K562 (cell line): ENCODE results near the gene IL1RAPL2. TPM values are rescaled to one million over a fixed set of nuclear protein-coding genes. Genes with fewer than 3 reads are reported as not detected.

ENCODE experiments used
- ATAC-seq: fragments of 200-7000 bp; cut with Tn5 transposase; 3 replicates; pipeline ENCODE4 v1.9.1; 2020; ENCODE audit warnings: moderate library complexity
- BruUV-seq: library from RNA; stranded (reverse); fragments of 400-500 nt; replicated peaks from 2 replicates; lab custom pipeline; 2021; lab: Mats Ljungman, UMichigan
- CTCF ChIA-PET: fragments of 300-600 bp; formaldehyde crosslinking; extraction: SDS; loops from one replicate; lab custom pipeline; 2021; ENCODE audit warnings: low intra/inter-chr PET ratio; lab: Yijun Ruan, JAX
- POLR2A ChIA-PET: fragments of 300-600, 350-650 bp; sonication (Branson Sonifier 250); formaldehyde crosslinking; extraction: SDS; loops from one replicate; lab custom pipeline; 2021; ENCODE audit warnings: antibody characterized with exemption, inconsistent platforms; lab: Yijun Ruan, JAX
- DNase-seq, 4 experiments: peaks; one replicate each; pipeline versions ENCODE4 v3.0.0 to v3.0.0-alpha.2; 2011 to 2018; ENCODE audit warnings: low spot score in 3 of 4, mixed read lengths in 3 of 4; ENCODE audit errors: extremely low read depth in 1 of 4
- FAIRE-seq: peaks from 2 replicates; lab custom pipeline; 2011; peaks lifted over from hg19 to GRCh38; lab: Jason Lieb, UNC
- H2AFZ ChIP-seq: 2 replicates; pipeline ENCODE4 v1.6.0; 2011; ENCODE audit warnings: low read depth, low read length, control low read depth, inconsistent platforms
- H3K27ac ChIP-seq: fragments of 200-600 bp; 3 replicates; pipeline ENCODE4 v1.8.0; 2011; ENCODE audit warnings: low read depth, mild to moderate bottlenecking, control low read depth, inconsistent platforms, low read length, moderate library complexity, mixed read lengths; ENCODE audit errors: extremely low read depth
- H3K27me3 ChIP-seq, 2 experiments: fragments of 300-600 bp in 1 of 2; 2 replicates in 1 of 2; 3 replicates in 1 of 2; pipeline versions ENCODE4 v1.6.0 to v1.8.0; 2011; ENCODE audit warnings: inconsistent platforms in 2 of 2, low read length in 2 of 2, mild to moderate bottlenecking in 1 of 2, mixed read lengths in 1 of 2, moderate library complexity in 1 of 2; ENCODE audit not compliant: control insufficient read depth in 2 of 2, insufficient read depth in 2 of 2
- H3K36me3 ChIP-seq: fragments of 300-600 bp; 3 replicates; pipeline ENCODE4 v1.8.0; 2011; ENCODE audit warnings: mild to moderate bottlenecking, low read length, inconsistent platforms; ENCODE audit not compliant: control insufficient read depth, insufficient read depth
- H3K4me1 ChIP-seq, 2 experiments: fragments of 200-600 bp in 1 of 2; replicated peaks in 1 of 2; 2 replicates in 1 of 2; 3 replicates in 1 of 2; pipeline versions ENCODE4 v1.5.1 to v1.8.0; 2011; ENCODE audit warnings: inconsistent platforms in 2 of 2, low read length in 2 of 2, mild to moderate bottlenecking in 1 of 2, mixed read lengths in 1 of 2, moderate library complexity in 1 of 2; ENCODE audit not compliant: control insufficient read depth in 2 of 2, insufficient read depth in 2 of 2
- H3K4me2 ChIP-seq: 2 replicates; pipeline ENCODE4 v1.6.1; 2011; ENCODE audit warnings: low read length, control low read depth, inconsistent platforms, mixed read lengths; ENCODE audit not compliant: insufficient read depth
- H3K4me3 ChIP-seq: fragments of 200-600 bp; sonication (generic), shearing (Covaris generic); 2 replicates; pipeline ENCODE4 v1.5.1; 2016; ENCODE audit warnings: control low read depth, inconsistent platforms
- H3K79me2 ChIP-seq: fragments of 200-600 bp; 3 replicates; pipeline ENCODE4 v1.8.0; 2011; ENCODE audit warnings: low read length, inconsistent platforms; ENCODE audit not compliant: control insufficient read depth, insufficient read depth
- H3K9ac ChIP-seq, 2 experiments: 2 replicates each; pipeline versions ENCODE4 v1.6.0 to v1.6.1; 2011; ENCODE audit warnings: low read depth in 2 of 2, low read length in 2 of 2, control low read depth in 1 of 2, inconsistent platforms in 1 of 2, mild to moderate bottlenecking in 1 of 2, mixed read lengths in 1 of 2; ENCODE audit not compliant: insufficient read depth in 1 of 2
- H3K9me1 ChIP-seq: one replicate; pipeline ENCODE4 v1.6.0; 2011; ENCODE audit warnings: inconsistent platforms, mild to moderate bottlenecking, low read length, moderate library complexity; ENCODE audit not compliant: control insufficient read depth, insufficient read depth
- H3K9me3 ChIP-seq: replicated peaks from 2 replicates; pipeline ENCODE4 v1.5.1; 2011; ENCODE audit warnings: low read depth, low read length, inconsistent platforms; ENCODE audit not compliant: control insufficient read depth, insufficient read depth
- H4K20me1 ChIP-seq: replicated peaks from 2 replicates; pipeline ENCODE4 v1.6.1; 2011; ENCODE audit warnings: low read length, inconsistent platforms, mixed read lengths; ENCODE audit not compliant: control insufficient read depth, insufficient read depth
- COPS2 ChIP-seq: fragments of 450-650 bp; conservative IDR thresholded peaks from 2 replicates; pipeline ENCODE4 v1.6.1; 2016; ENCODE audit warnings: mild to moderate bottlenecking, moderate library complexity
- SMARCC2 ChIP-seq: fragments of 450-650 bp; IDR thresholded peaks from 2 replicates; pipeline ENCODE4 v1.6.1; 2017; ENCODE audit warnings: antibody characterized with exemption, moderate library complexity, mild to moderate bottlenecking, low read depth
- SRSF3 ChIP-seq: fragments of 200-400 bp; formaldehyde crosslinking; IDR thresholded peaks from 2 replicates; pipeline ENCODE4 v1.6.1; 2016; ENCODE audit warnings: mild to moderate bottlenecking, low read length, moderate library complexity; ENCODE audit not compliant: insufficient read depth
- ZNF282 ChIP-seq: sonication (generic); formaldehyde crosslinking; IDR thresholded peaks from 2 replicates; pipeline ENCODE4 v1.8.1; 2023; ENCODE audit warnings: missing genetic modification reagents
- ZNF644 ChIP-seq: fragments of 200-800 bp; sonication (Bioruptor generic); IDR thresholded peaks from 2 replicates; pipeline ENCODE4 v1.6.1; 2016; ENCODE audit warnings: low read depth, missing genetic modification characterization, missing compliant biosample characterization
- WGBS: fragments of 100-300 bp; shearing (Covaris generic); methylation state at CpG from one replicate; pipeline ENCODE4 v1.1.6; 2016; ENCODE audit warnings: low coverage, mixed read lengths; ENCODE audit not compliant: insufficient coverage; ENCODE audit errors: missing lambda C conversion rate; 5-methylcytosine and 5-hydroxymethylcytosine counted together
- in situ Hi-C: fragments of 300-500 bp; cut with MboI; formaldehyde crosslinking; loops from 4 replicates; pipeline ENCODE4 v1.15.0; 2018; ENCODE audit warnings: inconsistent platforms, mixed read lengths
- intact Hi-C: fragments of 100-400 bp; cut with micrococcal nuclease; formaldehyde crosslinking; loops from 2 replicates; pipeline ENCODE4 v1.14.2; 2022
- polyA plus RNA-seq, 8 experiments: library from polyadenylated mRNA; depleted of rRNA in 4 of 8; stranded (reverse) in 5 of 8; unstranded in 3 of 8; fragments of >200 nt; fragmentation: Nextera tagmentation in 2 of 8; fragmentation: Illumina TruSeq in 1 of 8; extraction: Ambion mirVana in 2 of 8; extraction: Trizol in 1 of 8; gene quantifications; 2 replicates each; pipeline versions ENCODE4 v1.2.1 to v1.2.3, GENCODE V29; 2011 to 2014; ENCODE audit warnings: inconsistent platforms in 1 of 8, missing spikeins in 1 of 8
- total RNA-seq, 7 experiments: library from RNA; depleted of rRNA in 6 of 7; stranded (reverse); fragments of >200 nt in 6 of 7; fragmentation: Illumina TruSeq in 2 of 7; extraction: Trizol in 2 of 7; gene quantifications; 2 replicates each; pipeline versions ENCODE4 v1.2.1 to v1.2.3, GENCODE V29; 2011 to 2021; ENCODE audit warnings: low replicate concordance in 1 of 7
- TF ChIP-seq, protein P1 (sequence below), 2 experiments: fragments of 450-650 bp; formaldehyde crosslinking in 1 of 2; IDR thresholded peaks; 2 replicates each; pipeline versions ENCODE4 v1.4.0 to v1.6.1; 2014 to 2020; ENCODE audit warnings: mild to moderate bottlenecking in 2 of 2, borderline replicate concordance in 1 of 2, low read depth in 1 of 2

The IL1RAPL2 gene
- total and polyA plus RNA-seq, 9 of the 15 experiments (the other 6 are each of a cell fraction or from before 2014, with no cell fraction given): not detected

DNA sequence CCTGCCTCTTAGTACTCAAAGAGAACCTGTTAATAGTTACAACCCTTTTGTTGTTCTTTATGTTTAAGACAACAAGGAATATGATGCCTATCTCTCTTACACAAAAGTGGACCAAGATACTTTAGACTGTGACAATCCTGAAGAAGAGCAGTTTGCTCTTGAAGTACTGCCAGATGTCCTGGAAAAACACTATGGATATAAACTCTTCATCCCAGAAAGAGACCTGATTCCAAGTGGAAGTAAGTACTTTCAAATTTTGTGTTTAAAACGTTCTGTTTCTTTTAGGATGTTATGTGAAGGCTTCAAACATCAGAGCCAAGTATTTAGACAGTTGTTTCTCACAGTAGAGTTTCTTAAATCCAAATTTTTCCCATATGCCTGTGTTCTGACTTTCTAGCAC, 1189.1 kb downstream of the IL1RAPL2 start:
- no peaks in the 10 kb centered on the region for H3K9me3 ChIP-seq
- H3K27ac ChIP-seq: no peak overlapping the region
- ChIA-PET CTCF (no interaction called here), POLR2A (no interaction called here)
- WGBS: 0% methylated on average over 1 of the region's 1 CpG
- no peaks in the 10 kb centered on the region for H3K9me1 ChIP-seq
- no peaks in the 10 kb centered on the region for H3K4me1 ChIP-seq
- no peaks in the 10 kb centered on the region for H3K27me3 ChIP-seq
- H3K4me2 ChIP-seq: no peak overlapping the region
- no peaks in the 10 kb centered on the region for H4K20me1 ChIP-seq
- H3K79me2 ChIP-seq: no peaks in the 10 kb centered on the region
- no peak overlapping the region for H3K9ac ChIP-seq
- no peak overlapping the region for H2AFZ ChIP-seq
- no peaks in the 10 kb centered on the region for H3K36me3 ChIP-seq
- intact Hi-C loops: no loop called here
- TF ChIP-seq SMARCC2: no peak
- TF ChIP-seq, protein P1, sequence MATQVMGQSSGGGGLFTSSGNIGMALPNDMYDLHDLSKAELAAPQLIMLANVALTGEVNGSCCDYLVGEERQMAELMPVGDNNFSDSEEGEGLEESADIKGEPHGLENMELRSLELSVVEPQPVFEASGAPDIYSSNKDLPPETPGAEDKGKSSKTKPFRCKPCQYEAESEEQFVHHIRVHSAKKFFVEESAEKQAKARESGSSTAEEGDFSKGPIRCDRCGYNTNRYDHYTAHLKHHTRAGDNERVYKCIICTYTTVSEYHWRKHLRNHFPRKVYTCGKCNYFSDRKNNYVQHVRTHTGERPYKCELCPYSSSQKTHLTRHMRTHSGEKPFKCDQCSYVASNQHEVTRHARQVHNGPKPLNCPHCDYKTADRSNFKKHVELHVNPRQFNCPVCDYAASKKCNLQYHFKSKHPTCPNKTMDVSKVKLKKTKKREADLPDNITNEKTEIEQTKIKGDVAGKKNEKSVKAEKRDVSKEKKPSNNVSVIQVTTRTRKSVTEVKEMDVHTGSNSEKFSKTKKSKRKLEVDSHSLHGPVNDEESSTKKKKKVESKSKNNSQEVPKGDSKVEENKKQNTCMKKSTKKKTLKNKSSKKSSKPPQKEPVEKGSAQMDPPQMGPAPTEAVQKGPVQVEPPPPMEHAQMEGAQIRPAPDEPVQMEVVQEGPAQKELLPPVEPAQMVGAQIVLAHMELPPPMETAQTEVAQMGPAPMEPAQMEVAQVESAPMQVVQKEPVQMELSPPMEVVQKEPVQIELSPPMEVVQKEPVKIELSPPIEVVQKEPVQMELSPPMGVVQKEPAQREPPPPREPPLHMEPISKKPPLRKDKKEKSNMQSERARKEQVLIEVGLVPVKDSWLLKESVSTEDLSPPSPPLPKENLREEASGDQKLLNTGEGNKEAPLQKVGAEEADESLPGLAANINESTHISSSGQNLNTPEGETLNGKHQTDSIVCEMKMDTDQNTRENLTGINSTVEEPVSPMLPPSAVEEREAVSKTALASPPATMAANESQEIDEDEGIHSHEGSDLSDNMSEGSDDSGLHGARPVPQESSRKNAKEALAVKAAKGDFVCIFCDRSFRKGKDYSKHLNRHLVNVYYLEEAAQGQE (IDR thresholded peaks at IDR 0.05; ENCODE audit: borderline replicate concordance): no peak
- TF ChIP-seq, protein P1 (CRISPR knock-in tag; IDR thresholded peaks at IDR 0.05; ENCODE audit: low read depth): no peak
- no peak for TF ChIP-seq ZNF282 (CRISPR knock-in tag)
- TF ChIP-seq ZNF644 (tag): no peak
- TF ChIP-seq SRSF3: no peak
- TF ChIP-seq COPS2: no peak
- FAIRE-seq (no peak), DNase-seq (no peak), ATAC-seq (no peak)
- no TSS peak for BruUV-seq
- H3K4me3 ChIP-seq: no peak overlapping the region
- in situ Hi-C loops: no loop called here
